Adipocyte (in vitro differentiated cells): Measurements from ENCODE around the gene HEMK1.

Experiments
- DNase-seq: peaks from one replicate; pipeline ENCODE4 v3.0.0-alpha.2; 2015; ENCODE audit warnings: low read depth
- H3K27me3 ChIP-seq: replicated peaks from 2 replicates; pipeline ENCODE4 v1.7.0; 2013; ENCODE audit warnings: mild to moderate bottlenecking, low read length, moderate library complexity; ENCODE audit not compliant: control insufficient read depth, insufficient read depth
- H3K36me3 ChIP-seq: 2 replicates; pipeline ENCODE4 v1.7.0; 2013; ENCODE audit warnings: low read length, mild to moderate bottlenecking, moderate library complexity; ENCODE audit not compliant: control insufficient read depth, insufficient read depth, severe bottlenecking
- H3K4me1 ChIP-seq: 2 replicates; pipeline ENCODE4 v1.7.0; 2013; ENCODE audit warnings: mild to moderate bottlenecking, low read length, moderate library complexity; ENCODE audit not compliant: control insufficient read depth, insufficient read depth
- H3K4me3 ChIP-seq: 2 replicates; pipeline ENCODE4 v1.7.0; 2013; ENCODE audit warnings: mild to moderate bottlenecking, low read length, moderate library complexity
- H3K9ac ChIP-seq: 2 replicates; pipeline ENCODE4 v1.7.0; 2013; ENCODE audit warnings: mild to moderate bottlenecking, low read length, moderate library complexity
- H3K9me3 ChIP-seq: 2 replicates; pipeline ENCODE4 v1.7.0; 2013; ENCODE audit warnings: mild to moderate bottlenecking, low read length, moderate library complexity; ENCODE audit not compliant: control insufficient read depth

Gene HEMK1

GRCh38 chr3:50568947-50569749, at the start of gene HEMK1:
HEMK1 (plus strand) TSS chr3:50569522; CDS start chr3:50571105, 1,583 bp downstream.
- peak within 1 kb of the TSS; percentile 99 for H3K4me3 ChIP-seq
- no peaks in the 10 kb centered on the region for H3K9me3 ChIP-seq
- no peaks in the 10 kb centered on the region for H3K27me3 ChIP-seq
- peaks cover 5% of the 10 kb centered on the region for H3K36me3 ChIP-seq
- peaks cover 30% of the 10 kb centered on the region for H3K4me1 ChIP-seq
- peak; percentile 98 for DNase-seq
- peak within 1 kb of the TSS; percentile 98 for H3K9ac ChIP-seq

- Histone ChIP-seq H3K27me3 (peaks cover 48% of the 10 kb centered on the region), H3K4me3 (no peak overlapping the region), H3K36me3 (no peaks in the 10 kb centered on the region), H3K4me1 (no peaks in the 10 kb centered on the region), H3K9me3 (no peaks in the 10 kb centered on the region), H3K9ac (no peak overlapping the region)
- no peak for DNase-seq
Measured at GRCh38 chr3:50520849-50521248, 48.5 kb upstream of the HEMK1 start.

- peaks cover 47% of the 10 kb centered on the region for H3K27me3 ChIP-seq
- no peaks in the 10 kb centered on the region for H3K4me1 ChIP-seq
Measured at GRCh38 chr3:50521572-50521971, 47.8 kb upstream of the HEMK1 start.

GRCh38 chr3:50523279-50523811, 46.0 kb upstream of the HEMK1 start:
- Histone ChIP-seq H3K36me3 (no peaks in the 10 kb centered on the region), H3K27me3 (peaks cover 47% of the 10 kb centered on the region), H3K4me1 (no peaks in the 10 kb centered on the region), H3K9me3 (no peaks in the 10 kb centered on the region), H3K9ac (no peak overlapping the region), H3K4me3 (no peak overlapping the region)
- no peak for DNase-seq

More at GRCh38 chr3:50521572-50521971, 47.8 kb upstream of the HEMK1 start:
- no peaks in the 10 kb centered on the region for H3K36me3 ChIP-seq
- H3K9ac ChIP-seq = no peak overlapping the region
- DNase-seq = no peak
- H3K9me3 ChIP-seq = no peaks in the 10 kb centered on the region
- no peak overlapping the region for H3K4me3 ChIP-seq

GRCh38 chr3:50524746-50525145, 44.6 kb upstream of the HEMK1 start:
- H3K9me3 ChIP-seq = no peaks in the 10 kb centered on the region
- H3K36me3 ChIP-seq = no peaks in the 10 kb centered on the region
- H3K9ac ChIP-seq = no peak overlapping the region
- no peak for DNase-seq
- no peak overlapping the region for H3K4me3 ChIP-seq
- H3K4me1 ChIP-seq = no peaks in the 10 kb centered on the region
- H3K27me3 ChIP-seq = peaks cover 49% of the 10 kb centered on the region

GRCh38 chr3:50525191-50525910, 44.0 kb upstream of the HEMK1 start:
- no peaks in the 10 kb centered on the region for H3K4me1 ChIP-seq
- no peak overlapping the region for H3K4me3 ChIP-seq
- H3K9me3 ChIP-seq = no peaks in the 10 kb centered on the region

GRCh38 chr3:50525987-50526386, 43.3 kb upstream of the HEMK1 start:
- Histone ChIP-seq H3K9me3 (no peaks in the 10 kb centered on the region), H3K4me1 (no peaks in the 10 kb centered on the region), H3K9ac (no peak overlapping the region), H3K4me3 (no peak overlapping the region), H3K27me3 (peaks cover 56% of the 10 kb centered on the region), H3K36me3 (no peaks in the 10 kb centered on the region)
- peak; percentile 48 for DNase-seq

More at GRCh38 chr3:50525191-50525910, 44.0 kb upstream of the HEMK1 start:
- no peak overlapping the region for H3K9ac ChIP-seq
- H3K36me3 ChIP-seq = no peaks in the 10 kb centered on the region
- no peak for DNase-seq
- H3K27me3 ChIP-seq = peaks cover 54% of the 10 kb centered on the region

GRCh38 chr3:50530001-50530970, 39.0 kb upstream of the HEMK1 start:
- Histone ChIP-seq H3K4me3 (no peak overlapping the region), H3K27me3 (peaks cover 42% of the 10 kb centered on the region), H3K4me1 (peaks cover 5% of the 10 kb centered on the region), H3K36me3 (no peaks in the 10 kb centered on the region), H3K9ac (no peak overlapping the region), H3K9me3 (no peaks in the 10 kb centered on the region)
- DNase-seq = no peak

GRCh38 chr3:50531201-50531600, 38.1 kb upstream of the HEMK1 start:
- peaks cover 42% of the 10 kb centered on the region for H3K27me3 ChIP-seq
- H3K4me1 ChIP-seq = peaks cover 5% of the 10 kb centered on the region
- H3K9ac ChIP-seq = no peak overlapping the region
- H3K4me3 ChIP-seq = no peak overlapping the region
- no peaks in the 10 kb centered on the region for H3K36me3 ChIP-seq
- H3K9me3 ChIP-seq = no peaks in the 10 kb centered on the region
- no peak for DNase-seq

- Histone ChIP-seq H3K36me3 (no peaks in the 10 kb centered on the region), H3K4me3 (no peak overlapping the region), H3K9ac (no peak overlapping the region), H3K9me3 (no peaks in the 10 kb centered on the region), H3K27me3 (peaks cover 52% of the 10 kb centered on the region), H3K4me1 (peaks cover 5% of the 10 kb centered on the region)
- DNase-seq = peak; percentile 67
Measured at GRCh38 chr3:50532062-50532705, 37.1 kb upstream of the HEMK1 start.
